CD4-positive, alpha-beta memory T cell (primary cell): Measurements from ENCODE around the gene CDKN1C. TPM values are rescaled to one million over a fixed set of nuclear protein-coding genes. Genes with fewer than 3 reads are reported as not detected.

Experiments used
- CTCF ChIA-PET: fragments of 350-600 bp; sonication (Branson Sonifier 250); formaldehyde crosslinking; loops from one replicate; lab custom pipeline; 2021; ENCODE audit warnings: inconsistent platforms; ENCODE audit not compliant: partially characterized antibody; lab: Charles Lee
- POLR2A ChIA-PET: fragments of 350-600 bp; sonication (Branson Sonifier 250); formaldehyde crosslinking; loops from one replicate; lab custom pipeline; 2021; ENCODE audit not compliant: partially characterized antibody; lab: Charles Lee
- DNase-seq, 5 donors: peaks; one replicate each; pipeline versions ENCODE4 v3.0.0 to v3.0.0-alpha.2; 2020 to 2022; ENCODE audit warnings: mixed read lengths in 1 of 5
- H3K27ac ChIP-seq: one replicate; pipeline ENCODE4 v1.7.0; 2013; ENCODE audit warnings: low read depth, low read length
- H3K27me3 ChIP-seq: 2 replicates; pipeline ENCODE4 v1.7.0; 2013; ENCODE audit warnings: mild to moderate bottlenecking, low read length, moderate library complexity; ENCODE audit not compliant: insufficient read depth
- H3K36me3 ChIP-seq: 2 replicates; pipeline ENCODE4 v1.7.0; 2013; ENCODE audit warnings: mild to moderate bottlenecking, low read length, moderate library complexity; ENCODE audit not compliant: insufficient read depth
- H3K4me1 ChIP-seq: 2 replicates; pipeline ENCODE4 v1.7.0; 2013; ENCODE audit warnings: mild to moderate bottlenecking, low read length, moderate library complexity; ENCODE audit not compliant: insufficient read depth
- H3K4me3 ChIP-seq, 2 donors: one replicate each; pipeline ENCODE4 v1.7.0; 2013; ENCODE audit warnings: low read length in 2 of 2, mild to moderate bottlenecking in 1 of 2
- H3K9me3 ChIP-seq, 2 donors: one replicate each; pipeline ENCODE4 v1.7.0; 2013; ENCODE audit warnings: low read length in 2 of 2, control low read depth in 1 of 2; ENCODE audit not compliant: control insufficient read depth in 1 of 2
- H3K27ac Mint-ChIP-seq, 7 donors: one replicate each; pipeline ENCODE4 v1.8.0; 2020 to 2021; ENCODE audit warnings: mixed read lengths in 7 of 7, mild to moderate bottlenecking in 6 of 7, inconsistent platforms in 3 of 7, moderate library complexity in 3 of 7
- H3K27me3 Mint-ChIP-seq, 2 donors: one replicate each; pipeline ENCODE4 v1.8.0; 2020 to 2021; ENCODE audit warnings: mixed read lengths in 2 of 2
- H3K36me3 Mint-ChIP-seq, 2 donors: one replicate each; pipeline ENCODE4 v1.8.0; 2020 to 2021; ENCODE audit warnings: mixed read lengths in 2 of 2, inconsistent platforms in 1 of 2, mild to moderate bottlenecking in 1 of 2
- H3K4me1 Mint-ChIP-seq, 4 donors: one replicate each; pipeline ENCODE4 v1.8.0; 2020 to 2021; ENCODE audit warnings: mixed read lengths in 4 of 4, mild to moderate bottlenecking in 1 of 4
- H3K4me3 Mint-ChIP-seq, 8 donors: one replicate each; pipeline ENCODE4 v1.8.0; 2020 to 2021; ENCODE audit warnings: mixed read lengths in 8 of 8, mild to moderate bottlenecking in 7 of 8, moderate library complexity in 6 of 8, inconsistent platforms in 3 of 8
- H3K9me3 Mint-ChIP-seq, 8 donors: one replicate each; pipeline ENCODE4 v1.8.0; 2020 to 2021; ENCODE audit warnings: mixed read lengths in 8 of 8, mild to moderate bottlenecking in 5 of 8, inconsistent platforms in 3 of 8, moderate library complexity in 1 of 8
- intact Hi-C: fragments of 100-400 bp; cut with micrococcal nuclease; formaldehyde crosslinking; loops from one replicate; pipeline ENCODE4 v1.15.1; 2023
- polyA plus RNA-seq, 2 donors: library from polyadenylated mRNA; unstranded; fragments of 300-500 nt; fragmentation: Illumina TruSeq; gene quantifications; one replicate each; pipeline ENCODE4 v1.2.3, GENCODE V29; 2021
- total RNA-seq, 2 experiments: library from RNA; stranded (reverse); gene quantifications; one replicate each; pipeline ENCODE4 v1.2.3, GENCODE V29; 2021

CDKN1C gene
- total and polyA plus RNA-seq, 4 experiments from 2014 or later, result 0.10 to 6.1 (median 2.8) TPM

- Histone ChIP-seq H3K27ac (no peak overlapping the region), H3K4me3 (no peak overlapping the region), H3K36me3 (no peaks in the 10 kb centered on the region), H3K4me1 (peaks cover 49% of the 10 kb centered on the region), H3K27me3 (no peaks in the 10 kb centered on the region), H3K9me3 (no peaks in the 10 kb centered on the region)
- Mint-ChIP-seq H3K27me3 (no peaks in the 10 kb centered on the region), H3K27ac (peak overlapping the region; percentile 80 to 97 (median 91)), H3K36me3 (no peaks in the 10 kb centered on the region), H3K4me1 (peaks cover 33 to 58% (median 45%) of the 10 kb centered on the region in 4 donors), H3K4me3 (peak overlapping the region in 7 of 8 donors; percentile 27 to 96 (median 55)), H3K9me3 (peaks cover 0 to 2% (median 0%) of the 10 kb centered on the region in 8 donors)
- intact Hi-C loops, result no loop called here
- DNase-seq, result no peak
- ChIA-PET POLR2A (interaction anchor here (1.0 to 1.9 kb wide), 5 partner anchors 12 to 453 kb away, joined by 3 to 8 read pairs (median 6); partner anchors contain the start of genes CDKN1C and PHLDA2), CTCF (interaction anchor here (1.0 to 2.1 kb wide), 3 partner anchors 11 to 367 kb away, joined by 4 to 16 read pairs (median 5); no protein-coding TSS in a partner anchor)
Measured at GRCh38 chr11:2899080-2899783, 13.7 kb upstream of the CDKN1C start.

- no peaks in the 10 kb centered on the region for H3K9me3 ChIP-seq
- no peaks in the 10 kb centered on the region for H3K27me3 Mint-ChIP-seq
Measured at GRCh38 chr11:2898366-2899079, 12.9 kb upstream of the CDKN1C start.

GRCh38 chr11:2897048-2897447, 11.5 kb upstream of the CDKN1C start:
- ChIA-PET CTCF (no interaction called here), POLR2A (no interaction called here)
- no peak overlapping the region for H3K4me3 ChIP-seq
- no peak overlapping the region for H3K4me3 Mint-ChIP-seq
- no peaks in the 10 kb centered on the region for H3K36me3 Mint-ChIP-seq
- H3K4me1 Mint-ChIP-seq, result peaks cover 33 to 60% (median 42%) of the 10 kb centered on the region in 4 donors
- H3K9me3 Mint-ChIP-seq, result peaks cover 0 to 2% (median 0%) of the 10 kb centered on the region in 8 donors
- no peak overlapping the region for H3K27ac ChIP-seq
- peak overlapping the region in 2 of 7 donors; percentile 27 to 55 for H3K27ac Mint-ChIP-seq
- DNase-seq, result no peak
- H3K4me1 ChIP-seq, result peaks cover 46% of the 10 kb centered on the region
- H3K36me3 ChIP-seq, result no peaks in the 10 kb centered on the region
- H3K27me3 ChIP-seq, result no peaks in the 10 kb centered on the region
- H3K27me3 Mint-ChIP-seq, result no peaks in the 10 kb centered on the region
- H3K9me3 ChIP-seq, result no peaks in the 10 kb centered on the region
- intact Hi-C loops, result no loop called here

More at GRCh38 chr11:2898366-2899079, 12.9 kb upstream of the CDKN1C start:
- Histone ChIP-seq H3K36me3 (no peaks in the 10 kb centered on the region), H3K27me3 (no peaks in the 10 kb centered on the region), H3K27ac (no peak overlapping the region), H3K4me3 (peak overlapping the region in 1 of 2 donors; percentile 23), H3K4me1 (peaks cover 45% of the 10 kb centered on the region)
- Mint-ChIP-seq H3K4me3 (peak overlapping the region in 7 of 8 donors; percentile 69 to 96 (median 84)), H3K36me3 (no peaks in the 10 kb centered on the region), H3K9me3 (peaks cover 0 to 2% (median 0%) of the 10 kb centered on the region in 8 donors), H3K27ac (peak overlapping the region; percentile 89 to 97 (median 93)), H3K4me1 (peaks cover 29 to 52% (median 41%) of the 10 kb centered on the region in 4 donors)
- POLR2A ChIA-PET, result interaction anchor here (1.0 to 1.9 kb wide), 5 partner anchors 11 to 452 kb away, joined by 3 to 8 read pairs (median 6); partner anchors contain the start of genes CDKN1C and PHLDA2
- DNase-seq, result peak; percentile 35 to 78 (median 48)
- CTCF ChIA-PET, result interaction anchor here (1.0 to 2.1 kb wide), 3 partner anchors 10 to 367 kb away, joined by 4 to 16 read pairs (median 5); no protein-coding TSS in a partner anchor
- intact Hi-C loops, result no loop called here

- H3K27ac ChIP-seq, result no peak overlapping the region
- ChIA-PET CTCF (interaction anchor here (0.8 kb wide), 1 partner anchor 363 kb away, joined by 3 read pairs; no protein-coding TSS in a partner anchor), POLR2A (interaction anchor here (1.0 kb wide), 1 partner anchor 11 kb away, joined by 4 read pairs; the partner anchor contains the start of gene CDKN1C)
- H3K4me3 Mint-ChIP-seq, result no peak overlapping the region
- H3K27me3 Mint-ChIP-seq, result no peaks in the 10 kb centered on the region
- intact Hi-C loops, result no loop called here
- H3K36me3 Mint-ChIP-seq, result no peaks in the 10 kb centered on the region
- DNase-seq, result no peak
- H3K4me1 Mint-ChIP-seq, result peaks cover 33 to 58% (median 45%) of the 10 kb centered on the region in 4 donors
- H3K27me3 ChIP-seq, result no peaks in the 10 kb centered on the region
- peaks cover 48% of the 10 kb centered on the region for H3K4me1 ChIP-seq
- H3K36me3 ChIP-seq, result no peaks in the 10 kb centered on the region
- H3K9me3 Mint-ChIP-seq, result peaks cover 0 to 2% (median 0%) of the 10 kb centered on the region in 8 donors
- no peak overlapping the region for H3K4me3 ChIP-seq
- H3K9me3 ChIP-seq, result no peaks in the 10 kb centered on the region
- peak overlapping the region in 3 of 7 donors; percentile 11 to 82 (median 66) for H3K27ac Mint-ChIP-seq
Measured at GRCh38 chr11:2896047-2896446, 10.5 kb upstream of the CDKN1C start.

- Mint-ChIP-seq H3K4me1 (peaks cover 18 to 41% (median 31%) of the 10 kb centered on the region in 4 donors), H3K27me3 (no peaks in the 10 kb centered on the region), H3K9me3 (no peaks in the 10 kb centered on the region), H3K36me3 (no peaks in the 10 kb centered on the region), H3K27ac (peak overlapping the region in 6 of 7 donors; percentile 25 to 85 (median 74)), H3K4me3 (peak overlapping the region in 2 of 8 donors; percentile 30 to 36)
- no peak overlapping the region for H3K27ac ChIP-seq
- no peak for DNase-seq
- intact Hi-C loops, result no loop called here
- ChIA-PET CTCF (interaction anchor here (0.7 to 12.7 kb wide), 7 partner anchors 10 to 473 kb away, joined by 3 to 303 read pairs (median 9); partner anchors contain the start of gene PHLDA2), POLR2A (interaction anchor here (1.4 to 3.4 kb wide), 2 partner anchors 9 to 98 kb away, joined by 3 to 32 read pairs; partner anchors contain the start of gene NAP1L4)
- no peaks in the 10 kb centered on the region for H3K9me3 ChIP-seq
- no peaks in the 10 kb centered on the region for H3K36me3 ChIP-seq
- H3K4me1 ChIP-seq, result peaks cover 39% of the 10 kb centered on the region
- no peak overlapping the region for H3K4me3 ChIP-seq
- H3K27me3 ChIP-seq, result no peaks in the 10 kb centered on the region
Measured at GRCh38 chr11:2893935-2894334, 8.4 kb upstream of the CDKN1C start.

GRCh38 chr11:2892967-2893528, 7.5 kb upstream of the CDKN1C start:
- no peaks in the 10 kb centered on the region for H3K9me3 Mint-ChIP-seq
- Histone ChIP-seq H3K27me3 (no peaks in the 10 kb centered on the region), H3K4me3 (peak overlapping the region in 1 of 2 donors; percentile 79), H3K27ac (peak overlapping the region; percentile 36), H3K4me1 (peaks cover 36% of the 10 kb centered on the region), H3K36me3 (no peaks in the 10 kb centered on the region), H3K9me3 (no peaks in the 10 kb centered on the region)
- H3K4me1 Mint-ChIP-seq, result peaks cover 9 to 40% (median 26%) of the 10 kb centered on the region in 4 donors
- ChIA-PET CTCF (interaction anchor here (0.6 to 12.7 kb wide), 28 partner anchors 9 to 589 kb away, joined by 3 to 303 read pairs (median 4); partner anchors contain the start of genes KCNQ1, PHLDA2 and TRPM5), POLR2A (interaction anchor here (1.4 to 3.4 kb wide), 6 partner anchors 9 to 493 kb away, joined by 3 to 32 read pairs (median 12); partner anchors contain the start of genes NAP1L4, PHLDA2 and TSSC4)
- no peaks in the 10 kb centered on the region for H3K27me3 Mint-ChIP-seq
- H3K27ac Mint-ChIP-seq, result peak overlapping the region; percentile 80 to 93 (median 89)
- H3K4me3 Mint-ChIP-seq, result peak overlapping the region; percentile 73 to 85 (median 78)
- DNase-seq, result peak in 3 of 5 donors; percentile 47 to 50 (median 49)
- intact Hi-C loops, result loop anchor here (1.0 kb wide), 4 partner anchors 37 to 361 kb away; no protein-coding TSS in a partner anchor
- no peaks in the 10 kb centered on the region for H3K36me3 Mint-ChIP-seq
